Brain pericyte (primary cell): ENCODE data around the gene INSR.
A peak's percentile ranks its signal among the peaks of the same experiment; 100 is the strongest.
"Not testable (repeated sequence)": the region's sequence is repeated elsewhere in the genome, so short reads cannot be mapped to it uniquely, and the experiment has no call there.

Experiments
- DNase-seq: peaks from one replicate; pipeline ENCODE4 v3.0.0-alpha.2; 2012; ENCODE audit warnings: low read depth, low spot score

Gene INSR

DNA sequence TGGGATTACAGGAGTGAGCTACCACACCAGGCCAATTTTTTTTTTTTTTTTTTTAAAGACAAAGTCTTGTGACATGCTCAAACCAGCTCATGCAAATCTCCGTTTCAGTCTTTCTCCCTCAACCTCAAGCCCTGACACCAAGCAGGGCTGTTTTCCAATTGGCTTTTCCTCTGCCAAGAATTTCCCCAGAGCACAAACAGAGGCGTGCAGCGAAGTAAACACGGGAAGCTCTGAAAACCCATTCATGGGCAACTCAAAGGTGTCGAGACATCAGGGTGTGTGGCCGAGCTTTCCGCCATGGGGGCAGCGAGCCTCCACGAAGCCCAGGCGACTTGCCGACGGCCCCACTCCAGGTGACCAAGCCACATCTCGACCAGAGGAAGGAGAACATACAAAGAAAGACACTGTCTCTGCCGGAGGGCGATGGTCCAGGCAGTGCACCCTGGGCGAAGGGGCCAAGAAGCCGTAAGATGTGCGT, 70.0 kb downstream of the INSR start:
- DNase-seq = no peak

DNA sequence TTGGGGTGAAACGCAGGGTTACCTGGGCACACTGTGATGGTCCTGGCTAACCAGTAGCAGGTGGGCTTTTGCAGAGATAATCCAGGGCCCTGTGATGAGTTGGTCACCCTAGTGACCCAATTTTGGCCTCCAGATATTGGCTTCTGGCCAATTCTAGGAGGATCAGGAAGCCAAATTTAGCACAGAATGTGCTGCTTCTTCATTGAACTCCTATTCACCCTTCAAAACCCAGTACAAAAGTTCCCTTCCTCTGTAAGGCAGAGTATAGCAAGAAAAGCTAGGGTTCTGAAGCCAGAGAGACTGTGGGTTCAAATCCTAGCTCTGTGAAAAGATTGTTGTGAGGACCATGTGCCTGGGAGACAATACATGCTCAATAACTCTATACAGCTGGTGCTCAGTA, 70.8 kb downstream of the INSR start:
- no peak for DNase-seq

DNA sequence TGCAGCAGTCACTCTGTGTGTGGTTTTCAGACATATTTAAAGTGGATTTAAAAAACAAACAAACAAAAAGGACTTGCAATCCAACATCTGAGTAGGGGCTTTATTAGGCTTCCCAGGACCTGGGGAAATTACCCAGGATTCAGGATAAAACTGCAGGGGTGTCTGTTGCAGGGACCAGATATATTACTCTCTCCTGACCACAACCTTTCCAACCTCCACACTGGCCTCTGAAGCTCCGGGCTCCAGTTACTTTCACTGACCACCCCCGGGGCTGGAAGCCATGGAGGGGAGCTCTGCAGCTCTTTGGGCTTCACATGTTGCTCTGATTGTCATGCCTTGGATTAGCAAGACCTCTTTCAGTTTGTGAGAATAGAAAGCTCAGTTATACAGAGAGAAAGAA, 75.2 kb downstream of the INSR start:
- no peak for DNase-seq

DNA sequence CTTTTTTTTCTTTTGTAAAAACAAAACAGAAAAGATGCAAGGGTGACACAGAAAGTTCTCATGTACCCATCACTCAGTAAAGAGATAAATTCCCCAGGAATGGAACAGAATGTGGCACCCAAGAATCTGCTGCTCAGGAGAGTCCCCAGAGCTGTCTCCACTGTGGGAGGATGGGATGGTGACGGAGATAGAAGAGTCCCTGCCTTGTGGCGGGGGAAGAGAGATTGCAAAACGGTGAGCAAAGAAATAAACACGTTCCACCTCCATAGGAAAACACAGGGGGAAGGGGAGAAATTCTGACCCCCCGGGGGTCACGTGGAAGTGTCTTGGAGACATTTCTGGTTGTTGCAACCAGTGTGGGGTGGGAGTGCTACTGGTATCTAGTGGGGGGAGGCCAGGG, 76.4 kb downstream of the INSR start:
- no peak for DNase-seq

DNA sequence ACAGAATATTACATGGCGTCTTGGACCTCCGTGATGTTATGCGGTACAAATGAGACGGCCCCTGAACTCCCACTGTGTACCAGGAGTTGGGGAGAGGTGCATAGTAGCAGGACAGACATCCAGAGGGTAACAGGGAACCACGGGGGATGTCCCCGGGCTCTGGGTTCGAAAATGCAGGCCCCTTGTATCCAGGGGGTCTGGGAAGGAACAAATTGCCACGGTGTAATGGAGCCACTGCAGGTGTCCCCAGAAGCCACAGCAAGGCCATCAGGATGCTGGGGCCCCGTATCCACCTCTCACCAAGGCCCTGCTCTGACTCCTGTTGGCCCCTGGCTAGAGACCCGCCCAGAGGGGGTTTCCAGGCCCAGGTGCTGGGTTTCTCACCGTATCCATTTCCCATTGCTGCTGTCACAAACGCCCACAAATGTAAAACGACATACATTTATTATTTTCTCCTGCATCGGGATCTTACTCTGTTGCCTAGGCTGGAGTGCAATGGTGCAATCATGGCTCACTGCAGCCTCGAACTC, 77.8 kb downstream of the INSR start:
- no peak for DNase-seq

DNA sequence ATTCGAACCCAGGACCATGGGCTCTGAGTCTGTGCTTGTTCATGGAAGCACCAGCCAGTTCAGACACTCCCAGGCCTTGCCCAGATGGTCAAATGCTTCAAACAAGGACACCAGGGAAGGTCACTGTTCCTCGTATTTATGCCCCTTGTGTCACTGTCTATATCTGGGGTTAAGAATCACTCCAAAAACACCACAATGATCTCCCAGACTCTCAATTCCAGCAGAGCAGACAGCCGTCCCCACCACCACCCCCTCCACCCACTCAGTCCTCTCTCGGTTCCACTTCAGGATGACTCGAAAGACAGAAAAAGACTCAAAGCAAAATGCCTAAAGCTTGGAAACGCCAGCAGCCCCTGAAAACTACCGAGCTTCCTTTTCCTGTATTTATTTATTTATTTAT, 79.0 kb downstream of the INSR start:
- DNase-seq = no peak

DNA sequence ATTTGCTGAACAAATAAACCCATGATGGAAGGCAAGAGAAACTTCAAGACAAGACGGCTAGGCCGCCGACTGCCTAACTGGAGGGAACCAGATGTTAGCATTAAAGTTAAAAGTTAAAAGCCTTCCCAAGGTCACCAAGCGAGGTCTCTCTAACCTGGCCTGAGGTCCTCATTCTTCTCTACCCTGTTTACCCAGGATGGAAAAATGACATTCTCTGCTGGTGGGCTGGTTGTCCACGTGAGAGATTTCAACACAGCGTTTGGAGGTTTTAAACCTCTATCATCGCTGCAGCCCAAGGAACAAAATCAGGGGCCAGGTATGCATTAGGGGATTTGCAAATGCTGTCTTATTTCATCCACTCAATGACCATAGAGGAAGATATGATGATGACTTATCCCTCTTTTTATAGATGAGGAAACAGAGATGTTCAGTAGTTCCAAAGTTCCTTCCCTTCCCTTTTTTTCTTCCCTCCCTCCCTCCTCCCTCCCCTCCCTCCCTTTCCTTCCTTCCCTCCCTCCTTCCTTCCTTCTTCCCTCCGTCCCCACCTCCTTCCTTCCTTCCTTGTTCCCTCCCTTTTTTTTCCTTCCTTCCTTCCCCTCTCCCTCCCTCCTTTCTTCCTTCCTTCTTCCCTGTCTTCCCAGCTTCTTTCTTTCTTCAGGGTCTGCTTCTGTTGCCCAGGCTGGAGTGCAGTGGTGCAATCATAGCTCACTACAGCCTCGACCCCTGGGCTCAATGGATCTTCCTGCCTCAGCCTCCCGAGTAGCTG, 79.7 kb downstream of the INSR start:
- no peak for DNase-seq

DNA sequence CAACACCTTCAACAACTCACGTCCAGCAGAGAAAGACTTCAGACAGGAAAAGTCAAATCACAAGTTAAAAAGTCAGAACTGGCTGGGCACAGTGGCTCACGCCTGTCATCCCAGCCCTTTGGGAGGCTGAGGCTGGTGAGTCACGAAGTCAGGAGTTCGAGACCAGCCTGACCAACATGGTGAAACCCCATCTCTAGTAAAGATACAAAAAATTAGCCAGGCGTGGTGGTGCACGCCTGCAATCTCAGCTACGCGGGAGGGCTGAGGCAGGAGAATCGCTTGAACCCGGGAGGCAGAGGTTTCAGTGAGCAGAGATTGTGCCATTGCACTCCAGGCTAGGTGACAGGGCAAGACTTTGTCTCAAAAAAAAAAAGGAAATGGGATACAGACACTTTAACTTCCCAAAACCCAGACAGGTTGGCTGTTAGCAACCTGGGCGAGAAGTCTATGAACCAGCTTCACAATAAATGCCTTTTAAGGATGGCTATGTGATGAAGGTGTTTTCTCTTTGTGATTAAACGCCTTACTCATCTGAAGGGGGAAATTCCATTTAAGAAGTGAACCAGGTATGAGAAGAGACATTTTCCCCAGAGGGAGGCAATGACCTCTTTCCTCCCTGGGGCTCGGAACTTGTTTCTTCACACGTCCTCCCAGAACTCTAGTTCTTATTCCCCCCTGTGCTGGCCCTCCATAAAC, 80.4 kb downstream of the INSR start:
- no peak for DNase-seq

DNA sequence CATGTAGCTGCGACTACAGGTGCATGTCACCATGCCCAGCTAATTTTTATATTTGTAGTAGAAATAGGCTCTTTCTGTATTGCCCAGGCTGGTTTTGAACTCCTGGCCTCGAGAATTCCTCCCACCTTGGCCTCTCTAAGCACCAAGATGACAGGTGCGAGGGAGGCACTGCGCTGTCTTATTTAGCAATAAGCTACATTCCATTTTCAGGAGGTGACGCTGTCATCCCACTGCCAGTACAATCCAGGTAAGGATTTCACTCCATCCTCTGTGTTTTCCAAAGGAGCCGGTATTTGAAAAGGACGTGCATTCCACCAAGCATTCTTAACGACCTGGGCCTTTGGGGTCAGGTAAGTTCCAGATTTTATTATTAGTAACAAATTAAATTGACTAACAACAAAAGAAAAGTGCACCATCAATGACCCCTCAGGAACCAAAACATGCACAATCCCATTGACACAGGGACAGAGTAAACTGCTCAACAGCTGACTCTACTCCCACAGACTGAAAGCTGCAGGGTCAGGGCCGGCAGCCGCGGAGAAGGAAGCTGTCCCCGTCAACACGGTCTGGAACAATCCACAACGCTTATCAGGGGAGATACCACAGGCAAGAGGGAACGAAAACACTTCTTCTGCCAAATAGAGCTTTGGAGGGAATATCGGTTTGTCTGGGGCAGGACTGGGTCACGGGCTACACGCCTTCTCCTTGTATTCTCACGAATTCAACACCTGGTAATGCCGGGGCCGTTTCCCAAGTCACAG, 82.8 kb downstream of the INSR start:
- no peak for DNase-seq

DNA sequence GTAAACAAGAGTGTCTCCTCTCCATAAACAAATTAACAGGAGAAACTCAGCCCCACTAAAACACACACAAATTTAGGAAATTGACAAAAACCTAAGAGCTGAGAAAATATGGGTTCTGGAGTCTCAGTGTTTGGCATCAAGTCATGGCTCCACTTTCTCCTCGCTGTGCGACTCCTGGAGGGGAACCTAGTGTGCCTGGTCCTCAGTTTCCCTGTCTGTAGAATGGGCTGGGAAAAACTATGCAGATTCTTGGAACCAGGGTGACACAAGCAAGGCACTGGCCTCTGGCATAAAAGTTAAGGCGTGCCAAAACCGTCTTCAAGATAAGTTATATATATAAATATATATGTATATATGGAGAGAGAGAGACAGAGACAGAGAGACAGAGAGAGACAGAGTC, 83.9 kb downstream of the INSR start:
- DNase-seq = no peak

DNA sequence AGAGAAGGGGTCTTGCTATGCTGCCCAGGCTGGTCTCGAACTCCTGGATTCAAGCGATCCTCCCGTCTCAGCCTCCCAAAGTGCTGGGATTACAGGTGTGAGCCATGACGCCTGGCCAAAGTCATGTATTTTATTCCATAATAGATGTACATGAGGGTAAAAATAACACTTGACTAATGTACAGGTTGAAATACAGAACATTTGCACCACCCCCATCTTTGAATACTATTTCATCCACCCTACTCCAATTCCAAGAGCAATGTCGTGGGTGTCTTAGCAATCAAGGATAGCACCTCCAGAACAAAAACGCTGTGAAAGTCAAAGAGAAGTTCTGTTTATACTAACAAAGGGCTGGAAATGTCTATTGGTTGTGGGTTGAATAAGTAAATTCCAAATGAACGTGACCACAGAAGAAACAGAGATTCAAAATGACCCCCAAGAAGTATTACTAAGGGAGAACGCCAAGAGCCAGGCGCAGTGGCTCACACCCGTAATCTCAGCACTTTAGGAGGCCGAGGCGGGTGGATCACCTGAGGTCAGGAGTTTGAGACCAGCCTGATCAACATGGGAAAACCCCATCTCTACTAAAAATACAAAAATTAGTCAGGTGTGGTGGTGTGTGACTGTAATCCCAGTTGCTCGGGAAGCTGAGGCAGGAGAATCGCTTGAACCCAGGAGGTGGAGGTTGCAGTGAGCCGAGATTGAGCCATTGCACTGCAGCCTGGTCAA, 84.5 kb downstream of the INSR start:
- not testable (repeated sequence) for DNase-seq

DNA sequence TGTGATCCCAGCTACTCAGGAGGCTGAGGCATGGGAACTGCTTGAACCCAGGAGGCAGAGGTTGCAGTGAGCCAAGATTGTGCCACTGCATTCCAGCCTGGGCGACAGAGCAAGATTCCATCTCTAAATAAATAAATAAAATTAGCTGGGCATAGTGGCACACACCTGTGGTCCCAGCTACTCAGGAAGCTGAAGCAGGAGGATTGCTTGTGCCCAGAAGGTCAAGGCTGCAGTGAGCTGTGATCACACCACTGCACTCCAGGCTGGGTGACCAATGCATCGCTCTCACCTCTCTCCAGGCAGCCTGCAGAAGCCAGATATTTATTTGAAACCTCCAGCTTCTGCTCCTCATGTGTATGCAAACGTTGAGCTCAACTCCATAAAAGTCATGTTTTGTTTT, 85.2 kb downstream of the INSR start:
- DNase-seq = not testable (repeated sequence)

DNA sequence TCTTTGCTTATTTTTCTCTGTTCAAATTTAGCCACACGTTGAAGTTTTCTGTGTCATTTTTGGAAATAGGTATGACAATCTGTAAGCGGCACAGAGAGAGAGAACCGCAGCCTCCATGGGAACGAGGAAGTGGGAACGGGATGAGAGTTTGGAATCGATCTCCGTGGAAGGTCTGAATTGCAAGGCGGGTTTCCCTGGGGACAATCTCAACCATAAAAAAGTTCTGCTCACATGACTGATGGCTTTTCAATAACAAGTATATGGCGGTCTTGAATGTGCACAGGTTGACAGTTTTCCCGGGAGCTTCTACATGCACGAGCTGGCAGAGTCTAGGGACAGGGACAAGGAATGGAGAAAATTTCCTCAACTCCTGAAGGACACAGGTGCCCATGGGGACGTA, 90.9 kb downstream of the INSR start:
- no peak for DNase-seq

DNA sequence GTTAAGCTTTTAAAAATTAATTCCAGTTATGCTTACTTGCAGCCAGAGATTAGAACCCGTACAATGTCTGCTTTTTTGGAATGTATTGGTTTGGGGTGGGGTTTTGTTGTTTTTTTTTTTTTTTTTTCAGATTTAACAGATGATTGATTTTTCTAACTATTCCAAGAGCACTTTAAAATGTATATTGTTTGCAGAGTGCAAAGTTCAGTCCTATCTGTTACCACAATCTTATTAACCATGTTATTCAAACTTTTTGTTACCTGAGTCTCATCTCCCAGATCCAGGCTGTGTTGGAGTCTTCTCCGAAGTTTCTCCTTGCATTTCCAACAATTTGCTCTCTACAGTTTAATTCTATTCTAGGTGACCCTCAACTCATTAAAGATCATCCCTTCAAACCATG, 91.3 kb downstream of the INSR start:
- DNase-seq = no peak

DNA sequence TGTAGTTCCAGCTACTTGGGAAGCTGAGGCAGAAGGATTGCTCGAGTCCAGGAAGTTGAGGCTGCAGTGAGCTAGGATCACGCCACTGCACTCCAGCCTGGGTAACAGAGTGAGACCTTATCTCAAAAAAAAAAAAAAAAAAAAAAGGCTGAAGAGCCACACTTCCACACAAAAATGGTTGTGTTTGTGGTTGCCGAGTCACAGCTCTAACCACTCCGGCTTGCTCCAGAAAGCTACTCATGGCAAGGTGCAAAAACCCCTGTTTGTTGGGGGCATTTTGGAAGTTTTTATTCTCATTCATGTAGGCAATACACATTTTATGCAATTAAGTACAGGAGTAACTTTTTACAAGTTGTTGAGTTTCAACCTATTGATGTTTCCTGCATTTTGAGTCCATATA, 93.5 kb downstream of the INSR start:
- no peak for DNase-seq

DNA sequence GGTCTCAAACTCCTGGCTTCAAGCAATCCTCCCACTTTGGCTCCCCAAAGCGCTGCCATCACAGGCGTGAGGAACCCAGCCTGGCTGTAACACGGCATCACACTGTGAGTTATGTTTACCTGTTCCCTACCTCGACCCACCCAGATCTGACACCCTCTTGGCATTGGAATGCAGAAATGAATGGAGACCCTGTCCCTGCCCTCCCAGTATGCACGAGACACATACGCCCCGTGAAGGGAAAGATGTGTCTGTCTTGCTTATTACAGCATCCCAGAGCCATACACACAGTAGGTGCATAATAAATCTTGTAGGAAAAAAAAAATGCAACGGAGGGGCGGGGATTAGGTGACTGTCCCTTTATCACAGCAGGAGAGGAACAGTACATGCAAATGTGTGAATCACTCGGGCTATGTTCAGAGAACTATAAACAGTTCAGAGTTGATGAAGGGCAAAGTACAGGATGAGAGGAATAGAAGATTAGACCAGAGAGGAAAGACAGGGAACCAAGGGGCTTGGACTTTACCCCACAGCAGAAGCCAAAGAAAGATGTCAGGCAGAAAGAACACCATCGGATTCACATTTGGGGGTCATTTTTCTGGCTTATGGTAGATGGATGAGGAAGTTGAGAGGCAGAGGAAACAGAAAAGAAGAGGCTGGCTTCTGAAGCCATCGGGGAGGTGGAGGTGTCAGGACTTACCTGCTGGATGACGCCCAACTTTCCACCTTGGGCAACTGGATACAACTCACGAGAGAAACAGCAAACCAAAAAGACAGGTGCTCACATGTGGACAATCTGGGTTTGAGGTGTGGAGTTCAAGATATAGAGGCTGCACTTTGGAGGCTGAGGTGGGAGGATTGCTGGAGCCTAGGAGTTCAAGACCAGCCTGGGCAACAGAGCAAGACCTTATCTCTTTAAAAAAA, 94.3 kb downstream of the INSR start:
- no peak for DNase-seq

DNA sequence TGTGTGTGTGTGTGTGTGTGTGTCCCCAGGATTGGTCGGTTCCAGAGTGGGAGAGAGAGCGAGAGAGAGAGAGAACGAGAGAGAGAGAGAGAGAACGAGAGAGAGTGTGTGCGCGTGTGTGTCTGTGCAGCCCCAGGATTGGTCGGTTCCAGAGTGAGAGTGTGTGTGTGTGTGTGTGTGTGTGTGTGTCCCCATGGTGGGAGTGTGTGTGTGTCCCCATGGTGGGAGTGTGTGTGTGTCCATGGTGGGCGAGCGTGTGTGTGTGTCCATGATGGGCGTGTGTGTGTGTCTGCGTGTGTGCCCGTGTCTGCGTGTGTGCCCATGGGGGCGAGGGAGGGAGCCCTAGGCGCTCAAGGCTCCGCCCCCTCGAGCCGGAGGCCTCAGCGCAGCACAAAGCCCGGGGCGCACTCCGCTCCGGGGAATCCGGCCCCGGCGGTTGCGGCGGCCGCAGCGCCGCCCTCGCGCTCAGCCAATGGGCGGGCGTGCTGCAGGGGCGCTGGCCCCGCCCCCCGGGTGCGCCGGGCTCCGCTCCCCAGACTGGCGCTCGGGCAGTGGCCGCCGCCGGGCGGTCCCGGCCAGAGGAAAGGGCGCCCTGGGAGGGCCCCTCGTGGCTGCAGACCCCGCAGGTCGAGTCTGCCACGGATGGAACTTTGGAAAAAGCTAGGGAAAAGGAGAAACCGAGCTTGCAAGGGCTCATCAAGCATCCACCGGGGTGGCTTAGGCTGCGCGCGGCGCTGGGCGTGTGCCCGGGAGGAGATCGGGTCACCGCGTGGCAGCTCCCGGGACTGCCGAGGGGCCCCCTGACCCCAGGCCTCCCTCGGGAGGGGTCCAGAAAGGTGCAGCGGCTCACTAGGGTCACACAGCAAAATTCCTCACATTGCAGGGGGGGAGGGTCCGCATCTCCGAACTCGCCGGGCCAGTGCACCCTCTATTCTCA, 96.2 kb downstream of the INSR start:
- DNase-seq = peak; percentile 84

DNA sequence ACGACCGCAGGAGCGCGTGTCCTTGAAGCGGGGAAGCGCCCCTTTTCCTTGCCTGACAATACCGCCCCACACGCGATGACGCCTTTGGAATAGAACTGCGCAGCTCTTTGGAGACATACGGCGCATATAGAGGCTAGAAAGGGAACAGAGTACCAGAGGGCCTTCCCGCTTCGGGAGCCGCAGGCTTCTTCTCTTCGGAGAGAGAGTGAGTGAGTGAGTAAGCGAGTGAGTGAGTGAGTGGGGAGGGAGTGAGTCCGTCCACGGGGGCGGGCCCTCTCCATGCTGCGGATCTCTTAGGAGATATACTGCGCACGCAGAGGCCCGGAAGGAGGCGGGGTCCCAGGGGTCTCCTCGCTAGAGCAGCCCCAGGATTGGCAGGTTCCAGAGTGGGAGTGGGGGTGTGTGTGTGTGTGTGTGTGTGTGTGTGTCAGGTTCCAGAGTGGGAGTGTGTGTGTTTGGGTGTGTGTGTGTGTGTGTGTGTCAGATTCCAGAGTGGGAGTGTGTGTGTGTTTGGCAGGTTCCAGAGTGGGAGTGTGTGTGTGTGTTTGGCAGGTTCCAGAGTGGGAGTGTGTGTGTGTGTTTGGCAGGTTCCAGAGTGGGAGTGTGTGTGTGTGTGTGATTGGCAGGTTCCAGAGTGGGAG, 97.0 kb downstream of the INSR start:
- peak; percentile 40 for DNase-seq

DNA sequence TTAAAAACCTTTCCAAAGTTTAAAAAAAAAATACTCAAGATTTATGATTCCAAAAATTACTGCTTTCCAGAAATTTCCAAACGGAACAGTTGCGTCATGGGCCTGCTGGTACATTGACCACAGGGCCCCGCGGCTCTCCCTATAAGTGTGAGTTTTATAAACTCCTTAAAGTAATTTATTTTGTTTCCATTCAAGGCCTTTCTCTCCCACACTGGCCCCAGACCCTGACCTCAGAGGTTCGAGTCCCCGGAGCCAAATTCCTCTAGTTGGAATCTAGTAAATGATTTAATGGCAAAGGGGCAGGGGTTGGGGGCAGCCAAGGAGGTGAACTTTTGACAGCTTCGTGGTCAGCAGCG, 97.5 kb downstream of the INSR start:
- no peak for DNase-seq
